ENCODE measurements around the gene ZNF543. TPM values are rescaled to one million over a fixed set of nuclear protein-coding genes. Genes with fewer than 3 reads are reported as not detected.
A peak's percentile ranks its signal among the peaks of the same experiment; 100 is the strongest.

Gene ZNF543
- total RNA-seq, 4 donors from 2014 or later: 5.8 to 11.5 (median 8.3) TPM

DNA sequence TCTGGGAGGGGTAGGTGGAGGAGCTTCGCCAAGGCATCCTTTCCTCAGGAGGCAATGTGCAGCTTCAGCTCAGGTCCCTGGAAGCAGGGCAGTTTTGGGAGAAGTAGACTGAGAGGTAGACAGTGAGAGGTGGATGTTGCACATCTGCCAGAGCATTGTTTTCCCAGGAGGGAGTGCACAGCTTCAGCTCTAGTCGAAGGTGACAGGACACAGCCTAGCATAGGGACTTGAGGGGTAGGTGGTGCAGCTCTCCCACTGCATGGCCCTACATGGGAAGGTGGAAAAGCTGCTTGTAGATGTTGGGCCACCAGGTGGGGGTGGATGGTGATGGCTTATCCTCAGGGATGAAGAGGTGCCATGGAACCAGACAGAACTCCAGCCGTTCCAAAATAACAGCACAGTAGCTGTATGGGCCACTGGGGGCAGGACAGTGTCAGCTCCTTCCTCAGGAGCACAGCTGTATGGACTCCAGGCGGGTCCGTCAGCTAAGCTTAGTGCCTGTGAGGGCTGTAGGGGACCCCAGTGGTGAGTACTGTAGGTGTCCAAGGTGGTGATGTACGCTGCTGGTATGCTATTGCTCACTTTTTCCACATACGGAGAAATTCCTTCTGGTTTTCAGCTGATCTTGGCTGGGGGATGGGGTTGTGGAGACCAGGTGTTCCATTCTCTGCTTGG is 17.4 kb upstream of the ZNF543 start:
- Histone ChIP-seq H3K36me3 (peaks cover 0 to 27% of the 10 kb centered on the region in 2 donors), H3K4me1 (peaks cover 23 to 30% of the 10 kb centered on the region in 2 donors), H3K4me3 (no peak overlapping the region), H3K27ac (peak overlapping the region; percentile 77 to 83 (median 80)), H3K9me3 (no peaks in the 10 kb centered on the region), H3K27me3 (no peaks in the 10 kb centered on the region)
- ATAC-seq (no peak), DNase-seq (peak in 1 of 2 donors; percentile 37)
- intact Hi-C loops (cut with DNase I; ENCODE audit: low total_unique reads) (loop anchor here (2.0 to 5.0 kb wide), 4 partner anchors 14 to 84 kb away; partner anchors contain the start of genes ZNF460 and ZNF548), in situ Hi-C loops (cut with MboI; ENCODE audit: low sequenced_read_pairs in 4 of 4) (no loop called here)
- TF ChIP-seq, protein P1, sequence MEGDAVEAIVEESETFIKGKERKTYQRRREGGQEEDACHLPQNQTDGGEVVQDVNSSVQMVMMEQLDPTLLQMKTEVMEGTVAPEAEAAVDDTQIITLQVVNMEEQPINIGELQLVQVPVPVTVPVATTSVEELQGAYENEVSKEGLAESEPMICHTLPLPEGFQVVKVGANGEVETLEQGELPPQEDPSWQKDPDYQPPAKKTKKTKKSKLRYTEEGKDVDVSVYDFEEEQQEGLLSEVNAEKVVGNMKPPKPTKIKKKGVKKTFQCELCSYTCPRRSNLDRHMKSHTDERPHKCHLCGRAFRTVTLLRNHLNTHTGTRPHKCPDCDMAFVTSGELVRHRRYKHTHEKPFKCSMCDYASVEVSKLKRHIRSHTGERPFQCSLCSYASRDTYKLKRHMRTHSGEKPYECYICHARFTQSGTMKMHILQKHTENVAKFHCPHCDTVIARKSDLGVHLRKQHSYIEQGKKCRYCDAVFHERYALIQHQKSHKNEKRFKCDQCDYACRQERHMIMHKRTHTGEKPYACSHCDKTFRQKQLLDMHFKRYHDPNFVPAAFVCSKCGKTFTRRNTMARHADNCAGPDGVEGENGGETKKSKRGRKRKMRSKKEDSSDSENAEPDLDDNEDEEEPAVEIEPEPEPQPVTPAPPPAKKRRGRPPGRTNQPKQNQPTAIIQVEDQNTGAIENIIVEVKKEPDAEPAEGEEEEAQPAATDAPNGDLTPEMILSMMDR (IDR thresholded peaks at IDR 0.05 in 4 of 5, conservative IDR thresholded peaks at IDR 0.05 in 1 of 5): no peak
- no peak for TF ChIP-seq POLR2A (IDR thresholded peaks at IDR 0.05)

DNA sequence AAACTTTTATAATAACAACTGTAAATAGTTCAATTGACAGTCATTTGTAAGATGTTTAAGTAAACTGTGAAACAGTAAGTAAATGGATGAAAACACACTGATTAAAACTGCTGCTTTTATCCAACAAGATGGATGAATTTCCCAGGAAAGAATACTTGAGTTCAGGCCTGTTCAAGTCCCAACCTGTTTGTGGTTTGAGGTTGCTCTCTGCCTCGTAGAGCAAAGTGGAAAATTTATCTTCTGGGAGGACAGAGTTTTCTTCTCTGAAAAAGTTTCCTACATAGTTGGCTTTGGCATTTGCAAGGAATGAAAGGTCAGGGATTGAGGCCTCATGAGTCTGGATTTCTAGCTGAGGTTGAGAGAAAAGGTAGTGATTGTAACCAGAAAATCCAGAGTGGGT is 15.2 kb upstream of the ZNF543 start:
- no peak for DNase-seq
- in situ Hi-C loops (cut with MboI; ENCODE audit: low sequenced_read_pairs in 4 of 4) (no loop called here), intact Hi-C loops (cut with DNase I; ENCODE audit: low total_unique reads) (no loop called here)
- Histone ChIP-seq H3K9me3 (no peaks in the 10 kb centered on the region), H3K27ac (peak overlapping the region in 1 of 4 donors; percentile 83), H3K4me3 (no peak overlapping the region), H3K36me3 (peaks cover 0 to 15% of the 10 kb centered on the region in 2 donors), H3K4me1 (peaks cover 23 to 30% of the 10 kb centered on the region in 2 donors), H3K27me3 (no peaks in the 10 kb centered on the region)
- TF ChIP-seq, protein P1 (IDR thresholded peaks at IDR 0.05 in 4 of 5, conservative IDR thresholded peaks at IDR 0.05 in 1 of 5): no peak
- no peak for TF ChIP-seq POLR2A (IDR thresholded peaks at IDR 0.05)
- no peak for ATAC-seq

DNA sequence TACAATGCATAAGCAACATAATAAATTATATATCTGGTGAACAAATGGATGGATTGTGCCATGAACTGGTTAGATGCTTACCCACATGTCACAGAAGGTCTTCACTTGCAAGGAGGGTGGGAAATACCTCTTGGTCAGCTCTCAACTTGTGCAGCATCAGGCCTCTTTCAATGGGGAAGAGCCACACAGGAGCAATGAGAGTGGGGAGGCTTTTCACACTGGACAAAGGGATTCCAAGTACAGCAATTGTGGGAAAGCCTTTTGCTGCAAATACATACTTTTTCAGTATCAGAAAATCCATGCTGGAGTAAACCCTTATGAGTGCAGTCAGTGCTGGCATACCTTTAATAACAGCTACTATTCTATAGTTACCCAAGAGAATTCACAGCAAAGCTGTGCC is 11.8 kb upstream of the ZNF543 start:
- Histone ChIP-seq H3K36me3 (peaks cover 0 to 5% of the 10 kb centered on the region in 2 donors), H3K27me3 (no peaks in the 10 kb centered on the region), H3K9me3 (no peaks in the 10 kb centered on the region), H3K4me3 (no peak overlapping the region), H3K4me1 (peaks cover under 1 to 6% of the 10 kb centered on the region in 2 donors), H3K27ac (no peak overlapping the region)
- TF ChIP-seq, protein P1 (IDR thresholded peaks at IDR 0.05 in 4 of 5, conservative IDR thresholded peaks at IDR 0.05 in 1 of 5): no peak
- no peak for TF ChIP-seq POLR2A (IDR thresholded peaks at IDR 0.05)
- ATAC-seq (no peak), DNase-seq (no peak)
- intact Hi-C loops (cut with DNase I; ENCODE audit: low total_unique reads) (no loop called here), in situ Hi-C loops (cut with MboI; ENCODE audit: low sequenced_read_pairs in 4 of 4) (no loop called here)

DNA sequence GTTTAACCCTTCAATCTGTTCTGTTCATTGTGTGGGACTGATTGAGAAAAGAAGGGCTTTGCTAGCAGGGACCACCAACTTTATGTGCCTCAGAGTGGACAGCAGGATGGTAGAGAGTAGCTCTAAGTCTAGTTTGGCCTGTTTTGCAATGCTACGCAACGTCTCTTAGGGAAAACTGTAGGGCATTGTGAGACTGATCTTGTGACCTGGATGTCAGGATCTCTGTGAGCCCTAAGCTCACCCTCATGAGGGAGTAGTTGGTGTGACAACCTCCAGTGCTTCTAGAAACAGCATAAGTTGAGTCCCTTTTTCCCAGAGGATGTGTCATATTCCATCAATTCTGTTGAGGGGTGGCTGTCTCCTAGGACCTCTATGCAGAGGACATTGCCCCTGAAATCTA is 9.5 kb upstream of the ZNF543 start:
- Histone ChIP-seq H3K4me1 (no peaks in the 10 kb centered on the region), H3K9me3 (no peaks in the 10 kb centered on the region), H3K27ac (no peak overlapping the region), H3K27me3 (no peaks in the 10 kb centered on the region), H3K36me3 (no peaks in the 10 kb centered on the region), H3K4me3 (no peak overlapping the region)
- in situ Hi-C loops (cut with MboI; ENCODE audit: low sequenced_read_pairs in 4 of 4): no loop called here
- ATAC-seq (peak in 1 of 2 donors; percentile 36), DNase-seq (no peak)
- intact Hi-C loops (cut with DNase I; ENCODE audit: low total_unique reads): no loop called here
- TF ChIP-seq POLR2A (IDR thresholded peaks at IDR 0.05): no peak
- TF ChIP-seq, protein P1 (IDR thresholded peaks at IDR 0.05 in 4 of 5, conservative IDR thresholded peaks at IDR 0.05 in 1 of 5): no peak

Data from gastrocnemius medialis (tissue), 4 donors.